ENCODE data around the gene EPHA4. TPM values are rescaled to one million over a fixed set of nuclear protein-coding genes. Genes with fewer than 3 reads are reported as not detected.

Gene EPHA4
- polyA plus RNA-seq, 1 donor (not counting 4 experiments of a cell fraction or from before 2014, with no cell fraction given): 9.0 TPM

DNA sequence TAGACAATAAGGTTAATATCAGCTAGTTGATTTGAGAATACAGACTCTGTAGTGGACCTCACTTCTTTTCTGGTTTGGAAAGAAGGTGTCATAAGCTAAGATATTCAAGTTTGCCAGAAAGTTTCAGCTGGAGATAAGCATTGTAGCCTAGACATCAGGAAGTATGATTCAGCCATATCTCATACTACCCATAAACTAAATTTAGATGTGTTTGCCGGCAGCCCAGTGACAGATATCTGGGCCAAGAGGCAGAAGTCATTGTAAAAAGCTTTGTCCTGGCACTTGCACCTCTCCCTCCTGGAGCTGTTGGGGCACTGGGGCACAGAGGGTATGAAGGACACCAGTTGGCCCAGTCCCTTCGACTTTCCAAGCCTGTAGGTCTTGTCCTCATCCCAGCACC lies 128.0 kb downstream of the EPHA4 start:
- H2AFZ ChIP-seq (ENCODE audit: control insufficient read depth, low read length): peak overlapping the region; percentile 34
- H3K4me1 ChIP-seq (ENCODE audit: control insufficient read depth, extremely low read depth, insufficient read depth, low read length): peaks cover 20% of the 10 kb centered on the region
- TF ChIP-seq, protein P1, sequence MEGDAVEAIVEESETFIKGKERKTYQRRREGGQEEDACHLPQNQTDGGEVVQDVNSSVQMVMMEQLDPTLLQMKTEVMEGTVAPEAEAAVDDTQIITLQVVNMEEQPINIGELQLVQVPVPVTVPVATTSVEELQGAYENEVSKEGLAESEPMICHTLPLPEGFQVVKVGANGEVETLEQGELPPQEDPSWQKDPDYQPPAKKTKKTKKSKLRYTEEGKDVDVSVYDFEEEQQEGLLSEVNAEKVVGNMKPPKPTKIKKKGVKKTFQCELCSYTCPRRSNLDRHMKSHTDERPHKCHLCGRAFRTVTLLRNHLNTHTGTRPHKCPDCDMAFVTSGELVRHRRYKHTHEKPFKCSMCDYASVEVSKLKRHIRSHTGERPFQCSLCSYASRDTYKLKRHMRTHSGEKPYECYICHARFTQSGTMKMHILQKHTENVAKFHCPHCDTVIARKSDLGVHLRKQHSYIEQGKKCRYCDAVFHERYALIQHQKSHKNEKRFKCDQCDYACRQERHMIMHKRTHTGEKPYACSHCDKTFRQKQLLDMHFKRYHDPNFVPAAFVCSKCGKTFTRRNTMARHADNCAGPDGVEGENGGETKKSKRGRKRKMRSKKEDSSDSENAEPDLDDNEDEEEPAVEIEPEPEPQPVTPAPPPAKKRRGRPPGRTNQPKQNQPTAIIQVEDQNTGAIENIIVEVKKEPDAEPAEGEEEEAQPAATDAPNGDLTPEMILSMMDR (optimal IDR thresholded peaks at IDR 0.05 in 1 of 3, IDR thresholded peaks at IDR 0.05 in 1 of 3, conservative IDR thresholded peaks at IDR 0.05 in 1 of 3; ENCODE audit: extremely low read depth in 1 of 3, insufficient read depth in 2 of 3, low read length in 3 of 3): no peak
- TF ChIP-seq EZH2 (IDR thresholded peaks at IDR 0.05; ENCODE audit: low read length): no peak
- H3K4me3 ChIP-seq (ENCODE audit: control insufficient read depth in 2 of 3, extremely low read depth in 1 of 3, insufficient read depth in 2 of 3, low read depth in 1 of 3, low read length in 3 of 3): no peak overlapping the region
- H4K20me1 ChIP-seq (ENCODE audit: control insufficient read depth, extremely low read depth, insufficient read depth, low read length): no peaks in the 10 kb centered on the region
- H3K9ac ChIP-seq (ENCODE audit: control insufficient read depth, extremely low read depth, insufficient read depth, low read length): no peak overlapping the region
- no peaks in the 10 kb centered on the region for H3K9me3 ChIP-seq (ENCODE audit: control insufficient read depth, low read depth, low read length)
- no peak for DNase-seq (ENCODE audit: low read depth, low spot score)
- H3K27me3 ChIP-seq (ENCODE audit: control insufficient read depth, extremely low read depth, insufficient read depth, low read length): no peaks in the 10 kb centered on the region
- no peak overlapping the region for H3K27ac ChIP-seq (ENCODE audit: control insufficient read depth, insufficient read depth, low read length)
- H3K79me2 ChIP-seq (ENCODE audit: control insufficient read depth, insufficient read depth, low read length): no peaks in the 10 kb centered on the region
- no peaks in the 10 kb centered on the region for H3K9me1 ChIP-seq (ENCODE audit: control insufficient read depth, extremely low read depth, insufficient read depth, low read length)
- FAIRE-seq: peak; percentile 90
- dilution Hi-C loops (cut with MboI; ENCODE audit: extremely low pct_ligation_motif_present, low sequenced_read_pairs): no loop called here
- H3K4me2 ChIP-seq (ENCODE audit: control insufficient read depth, extremely low read depth, insufficient read depth, low read depth, low read length): peak overlapping the region; percentile 52
- peaks cover 0 to 3% of the 10 kb centered on the region in 2 experiments for H3K36me3 ChIP-seq (ENCODE audit: control insufficient read depth in 2 of 2, extremely low read depth in 1 of 2, insufficient read depth in 2 of 2, low read length in 2 of 2)

DNA sequence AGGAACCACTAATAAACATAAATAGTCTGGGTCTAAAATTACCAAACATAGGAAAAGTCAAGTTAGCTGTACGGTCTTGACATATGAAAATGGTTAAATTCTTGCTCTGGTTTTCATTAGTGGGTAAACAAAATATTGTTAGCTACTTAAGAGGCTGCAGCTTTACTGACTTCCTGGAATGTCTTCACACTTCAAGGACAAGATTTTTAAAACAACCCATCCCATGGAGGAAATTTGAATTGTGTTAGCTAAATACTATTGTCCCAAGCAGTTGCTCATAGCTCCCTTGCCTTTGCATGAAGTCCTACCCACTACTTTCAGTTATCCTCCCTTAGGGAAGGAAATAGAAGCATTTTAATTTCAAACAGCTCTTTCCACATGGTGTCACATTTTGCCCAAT lies 128.5 kb downstream of the EPHA4 start:
- Histone ChIP-seq H3K4me2 (ENCODE audit: control insufficient read depth, extremely low read depth, insufficient read depth, low read depth, low read length) (peak overlapping the region; percentile 52), H2AFZ (ENCODE audit: control insufficient read depth, low read length) (no peak overlapping the region), H3K4me1 (ENCODE audit: control insufficient read depth, extremely low read depth, insufficient read depth, low read length) (peaks cover 20% of the 10 kb centered on the region), H3K9ac (ENCODE audit: control insufficient read depth, extremely low read depth, insufficient read depth, low read length) (no peak overlapping the region), H4K20me1 (ENCODE audit: control insufficient read depth, extremely low read depth, insufficient read depth, low read length) (no peaks in the 10 kb centered on the region), H3K79me2 (ENCODE audit: control insufficient read depth, insufficient read depth, low read length) (no peaks in the 10 kb centered on the region), H3K9me1 (ENCODE audit: control insufficient read depth, extremely low read depth, insufficient read depth, low read length) (no peaks in the 10 kb centered on the region), H3K9me3 (ENCODE audit: control insufficient read depth, low read depth, low read length) (no peaks in the 10 kb centered on the region), H3K27me3 (ENCODE audit: control insufficient read depth, extremely low read depth, insufficient read depth, low read length) (no peaks in the 10 kb centered on the region), H3K36me3 (ENCODE audit: control insufficient read depth in 2 of 2, extremely low read depth in 1 of 2, insufficient read depth in 2 of 2, low read length in 2 of 2) (peaks cover 0 to 3% of the 10 kb centered on the region in 2 experiments), H3K4me3 (ENCODE audit: control insufficient read depth in 2 of 3, extremely low read depth in 1 of 3, insufficient read depth in 2 of 3, low read depth in 1 of 3, low read length in 3 of 3) (no peak overlapping the region), H3K27ac (ENCODE audit: control insufficient read depth, insufficient read depth, low read length) (no peak overlapping the region)
- no peak for TF ChIP-seq EZH2 (IDR thresholded peaks at IDR 0.05; ENCODE audit: low read length)
- TF ChIP-seq, protein P1 (optimal IDR thresholded peaks at IDR 0.05 in 1 of 3, IDR thresholded peaks at IDR 0.05 in 1 of 3, conservative IDR thresholded peaks at IDR 0.05 in 1 of 3; ENCODE audit: extremely low read depth in 1 of 3, insufficient read depth in 2 of 3, low read length in 3 of 3): no peak
- no peak for DNase-seq (ENCODE audit: low read depth, low spot score)
- FAIRE-seq: peak; percentile 73
- dilution Hi-C loops (cut with MboI; ENCODE audit: extremely low pct_ligation_motif_present, low sequenced_read_pairs): no loop called here

All from keratinocyte (primary cell).